Measurements from ENCODE around the gene NCAN.

- TF ChIP-seq TAF1 (IDR thresholded peaks at IDR 0.05; ENCODE audit: low read depth), result no peak
- TF ChIP-seq EP300 (IDR thresholded peaks at IDR 0.05; ENCODE audit: borderline replicate concordance), result no peak
- no peak for TF ChIP-seq TEAD4 (IDR thresholded peaks at IDR 0.05)
- TF ChIP-seq TCF12 (IDR thresholded peaks at IDR 0.05; ENCODE audit: low read depth), result no peak
- TF ChIP-seq REST (IDR thresholded peaks at IDR 0.05; ENCODE audit: low read depth), result no peak
- TF ChIP-seq YY1 (IDR thresholded peaks at IDR 0.05; ENCODE audit: low read depth), result no peak
These were observed 55.5 kb downstream of the NCAN start for GRCh38 chr19:19267305-19267704.
